ENCODE data around the gene FEM1A.
"Not testable (repeated sequence)": the region's sequence is repeated elsewhere in the genome, so short reads cannot be mapped to it uniquely, and the experiment has no call there.

Gene FEM1A, protein sequence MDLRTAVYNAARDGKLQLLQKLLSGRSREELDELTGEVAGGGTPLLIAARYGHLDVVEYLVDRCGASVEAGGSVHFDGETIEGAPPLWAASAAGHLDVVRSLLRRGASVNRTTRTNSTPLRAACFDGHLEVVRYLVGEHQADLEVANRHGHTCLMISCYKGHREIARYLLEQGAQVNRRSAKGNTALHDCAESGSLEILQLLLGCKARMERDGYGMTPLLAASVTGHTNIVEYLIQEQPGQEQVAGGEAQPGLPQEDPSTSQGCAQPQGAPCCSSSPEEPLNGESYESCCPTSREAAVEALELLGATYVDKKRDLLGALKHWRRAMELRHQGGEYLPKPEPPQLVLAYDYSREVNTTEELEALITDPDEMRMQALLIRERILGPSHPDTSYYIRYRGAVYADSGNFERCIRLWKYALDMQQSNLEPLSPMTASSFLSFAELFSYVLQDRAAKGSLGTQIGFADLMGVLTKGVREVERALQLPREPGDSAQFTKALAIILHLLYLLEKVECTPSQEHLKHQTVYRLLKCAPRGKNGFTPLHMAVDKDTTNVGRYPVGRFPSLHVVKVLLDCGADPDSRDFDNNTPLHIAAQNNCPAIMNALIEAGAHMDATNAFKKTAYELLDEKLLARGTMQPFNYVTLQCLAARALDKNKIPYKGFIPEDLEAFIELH

DNA sequence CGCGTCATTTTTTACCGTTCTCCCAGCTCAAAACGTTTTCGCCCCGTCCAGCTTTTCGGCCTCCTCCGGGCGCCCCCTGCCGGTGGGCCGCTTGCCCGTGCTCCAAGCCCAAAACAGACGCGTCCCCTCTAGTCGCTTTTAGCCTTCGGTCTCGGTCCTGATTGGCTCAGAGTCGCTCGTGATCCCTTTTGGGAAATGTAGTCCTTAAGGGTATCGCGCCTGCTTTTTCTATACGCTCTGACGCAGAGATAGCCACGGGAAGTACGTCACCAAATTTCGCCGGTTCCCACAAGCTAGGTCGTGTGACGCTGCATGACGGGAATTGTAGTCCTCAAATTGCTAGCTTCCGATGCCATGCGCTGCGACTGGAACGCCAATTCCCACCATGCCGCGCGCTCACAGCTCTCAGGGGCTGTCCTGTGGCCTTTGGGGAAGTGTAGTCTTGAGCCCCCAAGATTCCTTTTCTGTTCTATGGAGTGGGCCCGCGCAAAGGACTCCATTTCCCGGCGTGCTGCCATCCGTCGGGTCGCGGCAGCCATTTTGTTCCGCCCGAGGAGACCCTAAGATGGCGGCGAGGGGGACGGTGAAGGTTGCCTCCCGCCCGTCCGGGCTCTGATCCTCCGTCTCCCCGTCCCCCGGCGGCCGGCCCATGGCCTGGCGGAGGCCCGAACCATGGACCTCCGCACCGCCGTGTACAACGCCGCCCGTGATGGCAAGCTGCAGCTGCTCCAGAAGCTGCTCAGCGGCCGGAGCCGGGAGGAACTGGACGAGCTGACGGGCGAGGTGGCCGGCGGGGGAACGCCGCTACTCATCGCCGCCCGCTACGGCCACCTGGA lies at the start of gene FEM1A:
FEM1A (plus strand) TSS at position 552 of the 836 bp plus-strand sequence; CDS start at position 673, 121 bp downstream.
- peak; percentile 96 for FAIRE-seq

DNA sequence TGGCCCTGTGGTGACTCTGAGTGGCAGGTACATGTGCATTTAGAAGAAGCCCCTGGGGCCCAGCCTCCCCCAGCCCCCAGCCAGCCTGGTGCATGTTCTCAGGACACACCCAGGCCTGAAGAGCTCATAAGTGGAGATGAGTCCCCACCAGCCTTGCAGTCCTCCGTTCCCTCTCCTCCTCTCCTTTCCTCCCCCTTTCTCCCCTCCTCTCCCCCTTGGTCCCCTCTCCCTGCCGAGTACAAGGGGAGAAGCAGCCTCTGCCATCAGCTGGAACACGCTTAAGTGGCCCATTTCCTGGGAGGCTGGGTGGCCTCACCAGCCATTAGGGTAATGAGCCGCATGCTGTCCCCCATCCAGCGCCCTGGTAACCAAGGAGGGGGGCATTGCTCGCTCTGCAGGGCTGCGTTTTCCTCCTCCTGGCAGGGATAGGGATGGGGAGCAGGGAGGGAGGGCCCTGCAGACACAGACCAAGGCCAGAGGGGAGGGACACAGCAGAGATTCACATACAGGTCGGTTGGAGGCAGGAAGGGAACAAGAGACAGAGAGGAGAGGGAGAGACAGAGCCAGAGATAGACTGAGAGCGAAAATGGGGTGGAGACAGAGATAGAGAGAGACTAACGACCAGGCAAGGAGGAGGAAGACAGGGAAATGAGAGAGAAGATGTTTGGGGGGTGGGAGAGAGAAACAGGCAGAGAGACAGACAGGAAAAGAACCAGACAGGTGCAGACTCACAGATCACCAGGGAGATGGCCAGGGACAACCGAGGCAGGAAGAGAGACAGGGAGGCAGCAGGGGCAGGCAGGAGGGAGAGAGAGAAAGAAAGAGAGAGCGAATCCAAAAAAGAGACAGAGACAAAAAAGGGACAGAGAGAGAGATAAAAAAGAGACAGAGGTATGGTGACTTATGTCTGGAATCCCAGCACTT lies 48.5 kb upstream of the FEM1A start:
- FAIRE-seq: no peak

DNA sequence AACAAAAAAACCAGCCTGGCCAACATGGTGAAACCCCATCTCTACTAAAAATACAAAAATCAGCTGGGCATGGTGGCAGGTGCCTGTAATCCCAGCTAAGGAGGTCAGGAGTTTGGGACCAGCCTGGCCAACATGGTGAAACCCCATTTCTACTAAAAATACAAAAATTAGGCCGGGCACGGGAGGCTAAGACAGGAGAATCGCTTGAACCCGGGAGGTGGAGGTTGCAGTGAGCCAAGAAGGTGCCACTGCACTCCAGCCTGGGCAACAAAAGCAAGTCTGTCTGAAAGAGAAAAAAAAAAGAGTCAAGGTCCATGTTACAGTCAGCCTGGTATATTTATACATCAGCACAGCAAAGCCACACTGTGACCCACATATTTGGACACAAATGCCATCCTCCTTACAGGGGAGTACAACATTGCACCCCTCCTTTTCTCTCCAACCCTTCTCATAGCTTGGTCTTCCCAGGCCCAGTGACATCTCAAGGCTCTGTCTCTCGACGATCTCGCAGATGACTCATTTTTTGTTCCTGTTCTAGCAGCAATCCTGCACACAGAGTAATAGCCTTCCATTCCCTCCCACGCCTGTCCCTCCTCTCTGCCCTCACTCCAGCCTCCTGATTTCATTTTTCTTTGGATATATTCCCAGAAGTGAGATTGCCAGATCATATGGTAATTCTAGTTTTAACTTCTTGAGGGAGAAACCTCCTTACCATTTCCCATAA lies 46.9 kb upstream of the FEM1A start:
- FAIRE-seq: no peak

DNA sequence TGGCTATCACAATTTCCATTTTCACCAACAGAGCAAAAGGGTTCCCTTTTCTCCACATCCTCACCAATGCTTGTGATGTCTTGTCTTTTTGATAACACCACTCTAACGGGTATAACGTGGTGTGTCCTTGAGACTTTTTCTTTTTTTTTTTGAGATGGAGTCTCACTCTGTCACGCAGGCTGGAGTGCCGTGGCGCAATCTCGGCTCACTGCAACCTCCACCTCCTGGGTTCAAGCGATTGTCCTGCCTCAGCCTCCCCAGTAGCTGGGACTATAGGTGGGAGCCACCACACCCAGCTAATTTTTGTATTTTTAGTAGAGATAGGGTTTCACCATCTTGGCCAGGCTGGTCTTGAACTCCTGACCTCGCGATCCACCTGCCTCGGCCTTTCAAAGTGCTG lies 46.4 kb upstream of the FEM1A start:
- FAIRE-seq: not testable (repeated sequence)

DNA sequence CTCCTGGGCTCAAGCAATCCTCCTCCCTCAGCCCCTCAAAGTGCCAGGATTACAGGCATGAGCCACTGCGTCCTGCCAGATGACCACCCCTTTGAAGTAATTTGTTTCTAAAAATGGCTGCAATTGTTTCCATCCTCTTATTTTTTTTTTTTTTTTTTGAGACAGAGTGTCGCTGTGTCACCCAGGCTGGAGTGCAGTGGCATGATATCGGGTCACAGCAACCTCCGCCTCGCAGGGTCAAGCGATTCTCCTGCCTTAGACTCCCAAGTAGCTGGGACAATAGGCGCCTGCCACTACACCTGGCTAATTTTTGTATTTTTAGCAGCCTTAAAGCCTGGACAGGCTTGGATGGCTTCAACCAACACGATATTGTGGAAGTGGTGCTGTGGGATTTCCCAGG lies 45.5 kb upstream of the FEM1A start:
- no peak for FAIRE-seq

DNA sequence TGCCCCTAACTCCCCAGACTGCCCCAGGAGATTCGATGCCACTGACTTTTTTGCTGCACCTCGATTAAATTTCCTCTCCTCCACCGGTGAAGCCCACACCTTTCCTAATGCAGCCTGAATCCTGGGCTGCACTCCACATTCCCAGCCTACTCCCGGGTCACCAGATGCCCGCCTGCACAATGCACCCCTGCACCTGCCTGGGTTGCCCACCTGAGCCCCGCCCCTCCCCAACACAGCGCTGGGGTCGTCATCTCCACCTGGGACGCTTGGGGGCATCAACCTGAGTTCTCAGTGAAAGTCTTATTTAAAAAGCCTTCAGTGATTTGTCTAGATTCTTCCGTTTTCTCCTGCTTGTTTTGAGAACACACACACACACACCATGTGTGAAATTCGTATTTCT lies 43.3 kb upstream of the FEM1A start:
- FAIRE-seq: no peak

DNA sequence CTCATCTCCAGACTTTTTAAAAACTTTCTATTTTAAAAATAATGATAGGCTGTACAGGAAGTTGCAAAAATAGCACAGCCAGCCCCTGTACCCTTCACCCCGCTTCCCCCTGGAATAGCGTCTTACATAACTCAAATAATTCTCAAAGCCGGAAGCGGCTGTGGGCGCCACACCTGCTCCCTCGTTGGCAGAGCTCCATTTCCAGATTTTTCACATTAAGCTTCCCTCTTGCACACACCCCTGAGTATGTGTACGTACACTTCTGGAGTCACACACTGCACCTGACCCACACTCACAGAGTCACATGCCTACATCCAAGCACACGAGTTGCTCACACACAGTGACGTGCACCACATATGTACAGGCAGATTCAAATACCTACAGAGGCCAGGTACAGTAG lies 42.9 kb upstream of the FEM1A start:
- FAIRE-seq: no peak

DNA sequence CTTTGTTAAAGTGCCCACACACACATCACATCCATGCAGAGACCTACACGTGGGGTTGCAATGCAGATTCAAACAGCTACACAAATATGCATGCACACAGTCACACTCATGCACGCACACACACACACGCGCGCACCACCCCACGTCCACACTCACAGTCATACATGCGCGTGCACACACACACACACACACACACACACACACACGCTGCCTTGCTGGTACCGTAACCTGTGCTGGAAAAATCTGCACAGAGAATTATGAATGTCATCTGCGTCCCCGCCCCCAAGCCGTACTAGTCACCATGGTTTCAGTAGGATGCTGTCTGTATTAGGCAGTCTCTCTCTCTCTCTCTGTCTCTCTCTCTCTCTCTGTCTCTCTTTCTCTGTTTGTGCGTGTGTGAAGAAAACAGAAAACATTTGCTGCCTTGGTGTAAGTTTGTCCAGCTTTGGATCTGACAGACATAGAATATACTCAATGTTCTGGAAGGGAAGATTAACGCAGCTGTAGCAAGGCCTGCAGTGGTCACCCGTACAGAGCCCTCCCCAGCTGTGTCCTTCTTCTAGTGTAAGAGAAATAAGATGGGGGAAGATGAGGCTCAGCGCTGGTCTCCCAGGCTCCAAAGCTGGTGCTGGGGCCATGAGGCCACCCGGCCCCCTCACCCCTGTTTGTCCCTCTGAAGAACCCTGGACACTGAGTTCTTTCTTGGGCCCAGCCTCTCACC lies 41.5 kb upstream of the FEM1A start:
- FAIRE-seq: no peak

DNA sequence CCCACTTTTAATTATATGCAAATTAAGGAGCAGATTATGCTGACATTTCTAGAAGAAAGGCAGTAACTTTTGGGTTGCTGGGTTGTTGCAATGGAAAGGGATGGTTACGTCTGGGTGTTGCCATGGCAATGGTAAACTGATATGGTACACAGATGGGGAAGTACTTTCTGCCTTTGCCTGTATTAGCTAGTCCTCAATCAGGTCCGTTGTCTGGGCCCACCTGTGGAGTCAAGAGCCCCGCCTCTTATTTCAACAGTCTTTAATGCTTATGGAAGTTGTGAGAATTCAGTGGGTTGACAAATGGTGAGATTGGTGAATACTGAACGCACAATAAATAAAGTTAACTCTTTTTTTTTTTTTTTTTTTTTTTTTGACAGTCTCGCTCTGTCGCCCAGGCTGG lies 37.3 kb upstream of the FEM1A start:
- no peak for FAIRE-seq

DNA sequence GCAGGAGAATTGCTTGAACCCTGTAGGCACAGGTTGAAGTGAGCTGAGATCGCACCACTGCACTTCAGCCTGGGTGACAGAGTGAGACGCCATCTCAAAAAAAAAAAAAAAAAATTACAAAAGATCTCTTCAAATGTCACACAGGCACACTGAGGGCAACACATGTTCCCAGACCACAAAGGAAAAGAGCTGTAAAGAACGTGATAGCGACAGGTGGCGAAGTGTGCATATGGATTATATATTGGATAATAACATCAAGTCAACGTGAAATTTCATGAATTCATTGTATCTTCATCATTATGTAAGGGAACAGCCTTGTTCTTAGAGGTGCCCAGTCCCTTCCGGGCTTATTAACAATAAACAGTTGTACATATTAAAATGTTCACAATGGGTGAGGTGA lies 36.1 kb upstream of the FEM1A start:
- FAIRE-seq: no peak

DNA sequence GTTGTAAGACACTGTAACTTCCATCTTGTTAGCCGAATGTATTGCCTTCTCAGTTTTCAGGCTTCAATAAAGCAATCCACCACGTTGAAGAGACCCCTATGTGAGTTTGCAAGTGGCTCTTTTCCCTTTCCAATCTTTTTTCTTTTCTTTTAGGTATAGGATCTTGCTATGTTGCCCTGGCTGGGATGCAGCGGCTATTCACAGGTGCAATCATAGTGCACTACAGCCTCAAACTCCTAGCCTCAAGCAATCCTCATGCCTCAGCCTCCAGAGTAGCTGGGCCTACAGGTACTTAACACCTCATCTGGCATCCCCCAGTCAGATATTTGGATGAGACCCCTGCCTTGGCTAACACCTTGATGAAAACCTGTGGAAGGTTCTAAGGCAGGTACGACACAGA lies 33.5 kb upstream of the FEM1A start:
- no peak for FAIRE-seq

DNA sequence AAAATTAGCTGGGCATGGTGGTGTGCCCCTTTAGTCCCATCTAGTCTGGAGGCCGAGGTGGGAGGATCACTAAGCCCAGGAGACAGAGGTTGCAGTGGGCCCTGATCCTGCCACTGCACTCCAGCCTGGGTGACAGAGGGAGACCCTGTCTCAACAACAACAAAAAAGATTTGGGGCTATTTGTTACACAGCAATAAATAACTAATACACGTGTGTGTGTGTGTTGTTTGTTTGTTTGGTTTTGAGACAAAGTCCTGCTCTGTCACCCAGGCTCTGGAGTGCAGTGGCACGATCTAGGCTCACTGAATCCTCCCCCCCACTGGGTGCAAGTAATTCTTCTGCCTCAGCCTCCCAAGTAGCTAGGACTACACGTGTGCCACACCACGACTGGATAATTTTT lies 32.9 kb upstream of the FEM1A start:
- FAIRE-seq: no peak

DNA sequence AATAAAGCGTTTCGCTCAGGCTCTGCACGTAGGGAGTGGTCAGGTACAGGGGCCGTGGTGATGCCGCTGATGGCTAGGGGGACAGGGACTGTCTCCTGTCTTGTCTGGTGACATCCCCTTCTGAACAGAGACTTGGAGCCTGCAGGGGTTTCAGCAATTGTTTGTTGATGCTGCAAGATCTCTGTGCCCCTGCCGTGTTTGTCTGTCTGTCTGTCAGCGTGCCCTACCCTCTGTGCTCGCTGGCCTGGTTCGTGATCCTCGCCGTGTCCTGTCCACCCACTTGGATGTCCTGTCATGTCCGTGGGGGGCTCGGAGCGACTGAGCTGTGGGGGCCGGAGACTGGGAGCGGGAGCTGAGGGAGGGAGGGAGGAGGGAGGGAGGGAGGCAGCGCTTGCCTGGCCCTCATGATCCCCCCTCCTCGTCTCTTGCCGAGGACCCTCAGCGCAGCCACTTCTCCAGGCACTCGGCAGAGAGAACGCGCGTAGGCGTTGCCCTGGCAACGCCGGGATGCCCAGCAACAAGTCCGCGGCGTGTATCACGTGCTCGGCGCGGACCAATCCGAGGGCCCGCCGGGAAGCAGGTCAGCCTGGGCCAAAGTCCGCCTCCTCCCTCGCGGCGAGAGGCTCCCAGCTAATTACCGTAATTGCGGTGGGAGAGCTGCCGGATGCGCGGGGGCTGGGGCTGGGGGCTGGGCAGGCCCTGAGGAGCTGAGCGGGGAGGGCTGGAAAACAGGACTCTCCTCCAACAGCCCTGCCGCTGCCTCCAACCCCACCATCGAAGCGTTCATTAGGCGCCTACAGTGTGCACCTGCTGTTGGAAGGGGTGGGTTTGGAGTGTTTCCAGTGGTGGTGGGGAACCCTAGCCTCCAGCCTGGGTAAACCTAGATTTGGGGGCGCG lies 31.9 kb upstream of the FEM1A start:
- FAIRE-seq: peak; percentile 20

DNA sequence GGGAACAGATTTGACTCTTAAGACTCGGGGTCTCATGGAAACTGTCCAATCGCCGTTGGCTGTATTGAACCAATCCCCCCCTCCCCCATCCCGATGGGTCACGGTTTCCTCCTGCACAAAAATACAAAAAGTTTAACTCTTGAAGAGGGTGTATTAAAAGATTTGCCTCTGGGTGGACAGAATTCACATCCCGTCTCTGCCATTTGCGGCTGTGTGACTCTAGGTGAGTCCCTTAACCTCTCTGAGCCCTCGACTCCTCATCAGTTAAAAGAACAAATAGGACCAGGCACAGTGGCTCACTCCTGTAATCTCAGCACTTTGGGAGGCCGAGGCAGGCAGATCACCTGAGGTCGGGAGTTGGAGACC lies 31.3 kb upstream of the FEM1A start:
- no peak for FAIRE-seq

DNA sequence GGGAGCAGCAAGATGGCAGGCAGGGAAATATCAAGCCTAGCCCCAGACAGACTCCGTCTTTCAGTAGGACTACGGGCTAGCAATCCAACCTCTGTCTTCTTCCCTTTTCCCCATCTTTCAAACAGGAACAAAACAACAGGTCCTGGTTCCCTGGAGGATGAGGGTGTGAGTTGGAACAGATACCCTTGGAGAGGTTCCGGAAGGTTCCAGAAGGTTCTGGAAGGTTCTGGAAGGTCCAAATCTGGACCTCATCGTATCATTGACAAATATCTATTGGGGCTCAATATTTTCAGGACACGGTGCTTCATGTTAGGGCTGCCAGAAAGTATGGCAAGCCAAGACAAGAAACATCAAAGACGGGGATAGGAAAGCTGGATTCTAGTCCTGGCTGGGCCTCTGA lies 28.5 kb upstream of the FEM1A start:
- no peak for FAIRE-seq

DNA sequence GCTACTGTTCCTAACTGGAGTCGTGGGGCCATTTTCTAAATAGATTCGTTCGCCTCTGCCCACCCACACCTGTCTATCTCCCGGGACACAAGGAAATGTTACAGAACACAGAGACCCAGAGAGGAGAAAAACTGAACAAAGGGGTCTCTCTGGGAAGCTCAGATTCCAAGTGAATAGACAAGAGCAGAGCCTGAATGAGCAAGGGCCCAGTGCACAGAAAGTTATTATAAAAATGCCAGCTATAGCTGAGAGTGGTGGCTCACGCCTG lies 27.2 kb upstream of the FEM1A start:
- FAIRE-seq: no peak

DNA sequence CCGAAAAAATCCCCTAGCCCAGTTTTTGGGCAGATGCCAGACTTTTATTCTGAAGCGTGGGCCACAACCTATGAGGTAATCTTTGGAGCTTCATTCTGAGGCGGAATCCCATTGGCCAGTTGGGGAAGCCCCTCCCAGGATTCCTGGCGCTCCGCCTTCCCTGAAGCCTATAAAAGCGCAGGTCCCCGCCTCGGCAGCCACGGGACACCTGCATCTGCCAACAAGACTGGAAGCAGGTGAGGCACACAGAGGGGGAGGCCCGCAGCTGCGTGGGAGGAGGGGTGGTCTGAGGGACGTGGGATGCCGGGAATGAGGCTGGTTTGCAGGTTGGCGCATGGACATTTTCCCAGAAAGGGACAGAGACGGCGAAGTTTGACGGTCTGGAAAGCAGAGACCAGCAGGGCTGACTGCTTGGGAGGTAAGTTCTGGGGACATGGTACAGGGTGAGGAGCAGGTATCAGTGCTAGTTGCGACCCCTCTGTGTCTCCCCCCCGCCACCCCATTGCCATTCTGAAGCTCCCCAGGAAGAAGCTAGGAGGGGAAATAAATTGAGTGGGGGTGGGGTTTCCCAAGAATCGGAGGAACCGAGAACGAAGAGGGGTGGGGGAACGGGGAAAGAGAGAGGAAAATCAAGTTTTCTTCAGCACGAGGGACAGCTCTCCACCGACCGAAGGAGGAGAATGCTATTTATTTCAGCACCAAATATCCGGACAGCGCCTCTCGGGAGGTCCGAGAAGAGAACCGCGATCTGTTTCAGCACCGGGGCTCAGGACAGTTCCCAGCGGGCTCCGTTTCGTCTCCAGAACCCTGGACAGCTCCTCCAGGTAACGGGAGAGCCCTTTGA lies 22.4 kb upstream of the FEM1A start:
- FAIRE-seq: no peak

DNA sequence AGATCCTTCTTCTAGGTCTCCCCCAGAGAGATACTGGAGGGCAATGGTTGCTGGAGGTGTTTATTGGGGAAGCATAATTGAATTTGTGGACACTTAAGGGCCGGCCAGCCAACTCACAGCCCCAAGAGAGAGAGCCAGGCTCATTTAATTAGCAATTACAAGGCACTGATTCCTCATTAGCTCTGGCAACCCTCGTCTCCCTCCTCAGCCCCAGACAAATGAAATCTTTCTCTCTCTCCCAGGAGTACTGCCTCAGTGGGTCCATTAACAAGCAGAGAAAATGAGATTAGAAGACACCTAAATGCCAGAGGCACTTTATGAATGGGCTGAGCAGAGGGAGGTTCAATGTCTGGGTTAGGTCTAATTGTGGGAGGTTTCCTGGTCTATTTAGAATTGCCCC lies 19.0 kb upstream of the FEM1A start:
- no peak for FAIRE-seq

DNA sequence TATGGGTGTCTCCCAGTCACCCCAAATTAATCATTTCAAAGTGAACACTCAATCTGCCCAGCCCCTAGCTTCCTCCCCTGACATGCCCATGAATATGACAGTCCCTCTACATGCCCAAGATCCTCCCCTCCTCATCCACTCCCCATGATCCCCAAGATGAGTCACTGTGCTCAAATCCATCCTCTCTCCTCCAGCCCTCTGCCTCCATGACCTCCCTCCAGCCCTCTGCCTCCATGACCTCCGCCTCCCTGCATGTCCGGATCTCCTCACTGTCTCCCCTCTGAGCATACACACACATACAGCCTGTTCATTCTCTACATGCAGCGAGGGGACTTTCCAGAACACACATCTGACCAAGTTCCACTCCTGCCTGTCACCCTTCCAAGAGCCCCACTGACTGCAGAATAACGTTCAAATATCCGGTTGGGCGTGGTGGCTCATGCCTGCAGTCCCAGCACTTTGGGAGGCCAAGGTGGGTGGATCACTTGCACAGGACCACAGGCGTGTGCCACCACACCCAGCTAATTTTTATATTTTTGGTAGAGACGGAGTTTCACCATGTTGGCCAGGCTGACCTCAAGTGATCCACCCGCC lies 18.4 kb upstream of the FEM1A start:
- no peak for FAIRE-seq

All from TTC549 (cell line).